Activated CD8-positive, alpha-beta memory T cell treated with anti-CD3 and anti-CD28 coated beads, Interleukin-2, amount 50 U/mL, for 24 hours (primary cell): ENCODE measurements around the gene SSPN.
"Not testable (repeated sequence)": the region's sequence is repeated elsewhere in the genome, so short reads cannot be mapped to it uniquely, and the experiment has no call there.

Experiments used
- DNase-seq: peaks from one replicate; pipeline ENCODE4 v3.0.0-alpha.2; 2020; ENCODE audit errors: extremely low read depth

SSPN gene

GRCh38 chr12:26229910-26230309, 34.5 kb downstream of the SSPN start:
- DNase-seq: no peak

GRCh38 chr12:26231470-26231869, 36.1 kb downstream of the SSPN start:
- DNase-seq: no peak

GRCh38 chr12:26231921-26232320, 36.5 kb downstream of the SSPN start:
- DNase-seq: no peak

- DNase-seq: no peak
Measured at GRCh38 chr12:26233631-26234030, 38.3 kb downstream of the SSPN start.

GRCh38 chr12:26235465-26235864, 40.1 kb downstream of the SSPN start:
- DNase-seq: not testable (repeated sequence)

- DNase-seq: no peak
Measured at GRCh38 chr12:26238341-26239121, 43.2 kb downstream of the SSPN start.

- DNase-seq: no peak
Measured at GRCh38 chr12:26239122-26239851, 43.9 kb downstream of the SSPN start.

- DNase-seq: no peak
Measured at GRCh38 chr12:26239852-26240815, 44.8 kb downstream of the SSPN start.

GRCh38 chr12:26241080-26241479, 45.7 kb downstream of the SSPN start:
- no peak for DNase-seq

- no peak for DNase-seq
Measured at GRCh38 chr12:26242683-26243082, 47.3 kb downstream of the SSPN start.

GRCh38 chr12:26244503-26244902, 49.1 kb downstream of the SSPN start:
- no peak for DNase-seq

GRCh38 chr12:26245175-26245942, 50.0 kb downstream of the SSPN start:
- DNase-seq: no peak

- DNase-seq: no peak
Measured at GRCh38 chr12:26246483-26247164, 51.3 kb downstream of the SSPN start.

- no peak for DNase-seq
Measured at GRCh38 chr12:26247873-26248272, 52.5 kb downstream of the SSPN start.

- no peak for DNase-seq
Measured at GRCh38 chr12:26250801-26251200, 55.4 kb downstream of the SSPN start.

- DNase-seq: no peak
Measured at GRCh38 chr12:26251600-26251999, 56.2 kb downstream of the SSPN start.

- no peak for DNase-seq
Measured at GRCh38 chr12:26252946-26253345, 57.6 kb downstream of the SSPN start.

- no peak for DNase-seq
Measured at GRCh38 chr12:26255893-26256645, 60.7 kb downstream of the SSPN start.

- DNase-seq: no peak
Measured at GRCh38 chr12:26264215-26264838, 69.0 kb downstream of the SSPN start.

GRCh38 chr12:26265606-26266005, 70.2 kb downstream of the SSPN start:
- no peak for DNase-seq
